Subcutaneous abdominal adipose tissue (tissue), 5 donors: ENCODE measurements around the gene MTHFD2L.

Experiments
- H3K27ac ChIP-seq: one replicate; pipeline ENCODE4 v1.7.0; 2013; ENCODE audit warnings: low read depth, mild to moderate bottlenecking, inconsistent platforms, low read length, moderate library complexity
- H3K27me3 ChIP-seq, 5 donors: one replicate each; pipeline ENCODE4 v1.7.0; 2013; ENCODE audit warnings: low read length in 5 of 5, inconsistent platforms in 1 of 5; ENCODE audit not compliant: control insufficient read depth in 5 of 5, insufficient read depth in 4 of 5
- H3K36me3 ChIP-seq, 5 donors: one replicate each; pipeline ENCODE4 v1.7.0; 2013; ENCODE audit warnings: low read length in 5 of 5; ENCODE audit not compliant: control insufficient read depth in 5 of 5, insufficient read depth in 5 of 5
- H3K4me1 ChIP-seq, 5 donors: one replicate each; pipeline ENCODE4 v1.7.0; 2013; ENCODE audit warnings: low read length in 5 of 5, mild to moderate bottlenecking in 3 of 5, moderate library complexity in 1 of 5; ENCODE audit not compliant: control insufficient read depth in 5 of 5, insufficient read depth in 5 of 5
- H3K4me3 ChIP-seq, 5 donors: one replicate each; pipeline ENCODE4 v1.7.0; 2013; ENCODE audit warnings: low read length in 5 of 5, low read depth in 1 of 5
- H3K9ac ChIP-seq, 5 donors: one replicate each; pipeline ENCODE4 v1.7.0; 2013; ENCODE audit warnings: low read length in 5 of 5, mild to moderate bottlenecking in 4 of 5, moderate library complexity in 3 of 5
- H3K9me3 ChIP-seq, 5 donors: one replicate each; pipeline ENCODE4 v1.7.0; 2013; ENCODE audit warnings: low read length in 5 of 5; ENCODE audit not compliant: control insufficient read depth in 5 of 5
- donor health status: healthy.
- donor health status: healthy.
- donor health status: healthy.
- donor health status: healthy.
- donor health status: healthy.

Gene MTHFD2L

GRCh38 chr4:74291471-74291870, 133.6 kb downstream of the MTHFD2L start:
- no peaks in the 10 kb centered on the region for H3K36me3 ChIP-seq
- H3K27ac ChIP-seq, result no peak overlapping the region
- H3K9me3 ChIP-seq, result no peaks in the 10 kb centered on the region
- no peak overlapping the region for H3K4me3 ChIP-seq
- no peaks in the 10 kb centered on the region for H3K4me1 ChIP-seq
- no peaks in the 10 kb centered on the region for H3K27me3 ChIP-seq
- H3K9ac ChIP-seq, result no peak overlapping the region

GRCh38 chr4:74292111-74292870, 134.4 kb downstream of the MTHFD2L start:
- H3K9ac ChIP-seq, result no peak overlapping the region
- H3K9me3 ChIP-seq, result no peaks in the 10 kb centered on the region
- H3K4me3 ChIP-seq, result no peak overlapping the region
- no peaks in the 10 kb centered on the region for H3K27me3 ChIP-seq
- no peaks in the 10 kb centered on the region for H3K4me1 ChIP-seq
- no peaks in the 10 kb centered on the region for H3K36me3 ChIP-seq
- H3K27ac ChIP-seq, result no peak overlapping the region

- Histone ChIP-seq H3K4me3 (no peak overlapping the region), H3K9me3 (no peaks in the 10 kb centered on the region), H3K4me1 (no peaks in the 10 kb centered on the region), H3K27ac (no peak overlapping the region), H3K36me3 (peaks cover 0 to 5% (median 0%) of the 10 kb centered on the region in 5 donors), H3K9ac (no peak overlapping the region), H3K27me3 (no peaks in the 10 kb centered on the region)
Measured at GRCh38 chr4:74293558-74293957, 135.6 kb downstream of the MTHFD2L start.

- H3K27ac ChIP-seq, result no peak overlapping the region
- no peaks in the 10 kb centered on the region for H3K27me3 ChIP-seq
- no peak overlapping the region for H3K9ac ChIP-seq
- H3K9me3 ChIP-seq, result no peaks in the 10 kb centered on the region
- no peak overlapping the region for H3K4me3 ChIP-seq
- H3K4me1 ChIP-seq, result no peaks in the 10 kb centered on the region
- H3K36me3 ChIP-seq, result peaks cover 0 to 5% (median 0%) of the 10 kb centered on the region in 5 donors
Measured at GRCh38 chr4:74294681-74295080, 136.8 kb downstream of the MTHFD2L start.

GRCh38 chr4:74297539-74297938, 139.6 kb downstream of the MTHFD2L start:
- Histone ChIP-seq H3K9me3 (no peaks in the 10 kb centered on the region), H3K9ac (no peak overlapping the region), H3K4me1 (no peaks in the 10 kb centered on the region), H3K4me3 (no peak overlapping the region), H3K27ac (no peak overlapping the region), H3K36me3 (peaks cover 0 to 5% (median 0%) of the 10 kb centered on the region in 5 donors), H3K27me3 (no peaks in the 10 kb centered on the region)

GRCh38 chr4:74304095-74304625, 146.2 kb downstream of the MTHFD2L start:
- H3K36me3 ChIP-seq, result no peaks in the 10 kb centered on the region
- H3K4me3 ChIP-seq, result no peak overlapping the region
- no peaks in the 10 kb centered on the region for H3K9me3 ChIP-seq
- no peak overlapping the region for H3K9ac ChIP-seq
- H3K27me3 ChIP-seq, result no peaks in the 10 kb centered on the region
- H3K27ac ChIP-seq, result no peak overlapping the region
- no peaks in the 10 kb centered on the region for H3K4me1 ChIP-seq

GRCh38 chr4:74305000-74305399, 147.1 kb downstream of the MTHFD2L start:
- no peaks in the 10 kb centered on the region for H3K4me1 ChIP-seq
- H3K36me3 ChIP-seq, result no peaks in the 10 kb centered on the region
- no peak overlapping the region for H3K27ac ChIP-seq

GRCh38 chr4:74307170-74307569, 149.3 kb downstream of the MTHFD2L start:
- H3K4me3 ChIP-seq, result no peak overlapping the region
- no peaks in the 10 kb centered on the region for H3K4me1 ChIP-seq
- H3K9ac ChIP-seq, result no peak overlapping the region
- H3K27ac ChIP-seq, result no peak overlapping the region
- no peaks in the 10 kb centered on the region for H3K27me3 ChIP-seq
- no peaks in the 10 kb centered on the region for H3K36me3 ChIP-seq
- H3K9me3 ChIP-seq, result no peaks in the 10 kb centered on the region

More at GRCh38 chr4:74305000-74305399, 147.1 kb downstream of the MTHFD2L start:
- no peaks in the 10 kb centered on the region for H3K27me3 ChIP-seq
- H3K9ac ChIP-seq, result no peak overlapping the region
- no peaks in the 10 kb centered on the region for H3K9me3 ChIP-seq
- H3K4me3 ChIP-seq, result no peak overlapping the region

GRCh38 chr4:74308215-74308614, 150.3 kb downstream of the MTHFD2L start, which contains the start of gene EPGN:
TSS of gene EPGN (plus strand) at chr4:74308470. CDS start at chr4:74308534, 64 bp downstream.
- no peak within 1 kb of the TSS for H3K27ac ChIP-seq

GRCh38 chr4:74309223-74309622, 151.3 kb downstream of the MTHFD2L start:
- no peak overlapping the region for H3K9ac ChIP-seq
- H3K4me3 ChIP-seq, result no peak overlapping the region
- H3K4me1 ChIP-seq, result no peaks in the 10 kb centered on the region
- no peaks in the 10 kb centered on the region for H3K9me3 ChIP-seq
- H3K36me3 ChIP-seq, result no peaks in the 10 kb centered on the region
- H3K27ac ChIP-seq, result no peak overlapping the region
- no peaks in the 10 kb centered on the region for H3K27me3 ChIP-seq

More at GRCh38 chr4:74308215-74308614, 150.3 kb downstream of the MTHFD2L start, which contains the start of gene EPGN:
- H3K9me3 ChIP-seq, result no peaks in the 10 kb centered on the region
- H3K4me3 ChIP-seq, result no peak within 1 kb of the TSS
- H3K36me3 ChIP-seq, result no peaks in the 10 kb centered on the region
- no peaks in the 10 kb centered on the region for H3K4me1 ChIP-seq
- H3K27me3 ChIP-seq, result no peaks in the 10 kb centered on the region
- H3K9ac ChIP-seq, result no peak within 1 kb of the TSS
